ENCODE data around the gene PSMA6.

GRCh38 chr14:35279369-35279768 is 12.8 kb upstream of the PSMA6 start:
- TF ChIP-seq, protein P1, sequence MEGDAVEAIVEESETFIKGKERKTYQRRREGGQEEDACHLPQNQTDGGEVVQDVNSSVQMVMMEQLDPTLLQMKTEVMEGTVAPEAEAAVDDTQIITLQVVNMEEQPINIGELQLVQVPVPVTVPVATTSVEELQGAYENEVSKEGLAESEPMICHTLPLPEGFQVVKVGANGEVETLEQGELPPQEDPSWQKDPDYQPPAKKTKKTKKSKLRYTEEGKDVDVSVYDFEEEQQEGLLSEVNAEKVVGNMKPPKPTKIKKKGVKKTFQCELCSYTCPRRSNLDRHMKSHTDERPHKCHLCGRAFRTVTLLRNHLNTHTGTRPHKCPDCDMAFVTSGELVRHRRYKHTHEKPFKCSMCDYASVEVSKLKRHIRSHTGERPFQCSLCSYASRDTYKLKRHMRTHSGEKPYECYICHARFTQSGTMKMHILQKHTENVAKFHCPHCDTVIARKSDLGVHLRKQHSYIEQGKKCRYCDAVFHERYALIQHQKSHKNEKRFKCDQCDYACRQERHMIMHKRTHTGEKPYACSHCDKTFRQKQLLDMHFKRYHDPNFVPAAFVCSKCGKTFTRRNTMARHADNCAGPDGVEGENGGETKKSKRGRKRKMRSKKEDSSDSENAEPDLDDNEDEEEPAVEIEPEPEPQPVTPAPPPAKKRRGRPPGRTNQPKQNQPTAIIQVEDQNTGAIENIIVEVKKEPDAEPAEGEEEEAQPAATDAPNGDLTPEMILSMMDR (IDR thresholded peaks at IDR 0.05): no peak
- TF ChIP-seq CHD2 (IDR thresholded peaks at IDR 0.05; ENCODE audit: low read length, partially characterized antibody) (no peak), HMGXB4 (CRISPR knock-in tag; IDR thresholded peaks at IDR 0.05; ENCODE audit: borderline replicate concordance) (no peak), SMC3 (IDR thresholded peaks at IDR 0.05) (no peak), HOXB13 (CRISPR knock-in tag; IDR thresholded peaks at IDR 0.05; ENCODE audit: low read depth) (no peak), REST (IDR thresholded peaks at IDR 0.05) (no peak), NR3C1 (IDR thresholded peaks at IDR 0.05) (no peak), POLR2A (IDR thresholded peaks at IDR 0.05; ENCODE audit: low read length) (no peak)

Measured in A549 (cell line).